Measurements from ENCODE around the gene EMP1.

The EMP1 gene

GRCh38 chr12:13223179-13223804 is 26.8 kb downstream of the EMP1 start:
- Histone ChIP-seq H3K4me3 (ENCODE audit: low read length) (no peak overlapping the region), H3K27ac (ENCODE audit: low read length) (no peak overlapping the region), H3K4me1 (ENCODE audit: control insufficient read depth, insufficient read depth, low read length) (no peaks in the 10 kb centered on the region), H3K9me3 (ENCODE audit: control insufficient read depth, insufficient read depth, low read length) (no peaks in the 10 kb centered on the region; the same call in 1 of the 2 replicates), H3K27me3 (ENCODE audit: control insufficient read depth, insufficient read depth, low read length) (no peaks in the 10 kb centered on the region), H3K36me3 (ENCODE audit: control insufficient read depth, insufficient read depth, low read length) (peaks cover 2% of the 10 kb centered on the region; the same call in 1 of the 2 replicates)
- WGBS (ENCODE audit: insufficient coverage, insufficient read length) = no CpG with 5 or more reads among the region's 5 CpGs
- no peak for DNase-seq (ENCODE audit: low read depth, low spot score)

DNA sequence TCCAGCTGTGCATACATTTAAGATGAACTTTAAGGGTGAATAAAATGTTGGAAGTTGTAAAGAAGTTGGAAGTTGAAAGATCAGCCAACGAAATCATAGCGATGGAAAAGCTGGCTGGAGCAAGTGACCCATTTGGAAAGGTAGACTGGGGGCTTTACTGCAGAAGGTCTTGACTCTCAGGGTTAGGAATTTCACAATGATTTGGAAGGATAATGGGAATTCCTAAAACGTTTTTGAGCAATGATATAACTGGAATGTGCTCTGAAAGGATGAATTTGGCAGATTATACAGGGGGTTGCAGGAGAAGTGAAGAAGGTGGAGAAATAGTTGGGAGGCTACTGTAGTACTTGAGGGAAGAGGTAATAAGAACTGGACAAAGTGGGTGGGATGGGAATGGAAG is 27.4 kb downstream of the EMP1 start:
- Histone ChIP-seq H3K36me3 (ENCODE audit: control insufficient read depth, insufficient read depth, low read length) (peaks cover 2% of the 10 kb centered on the region; the same call in 1 of the 2 replicates), H3K27ac (ENCODE audit: low read length) (no peak overlapping the region), H3K4me3 (ENCODE audit: low read length) (no peak overlapping the region), H3K9me3 (ENCODE audit: control insufficient read depth, insufficient read depth, low read length) (no peaks in the 10 kb centered on the region; the same call in 1 of the 2 replicates), H3K27me3 (ENCODE audit: control insufficient read depth, insufficient read depth, low read length) (no peaks in the 10 kb centered on the region), H3K4me1 (ENCODE audit: control insufficient read depth, insufficient read depth, low read length) (no peaks in the 10 kb centered on the region)
- WGBS (ENCODE audit: insufficient coverage, insufficient read length) = no CpG with 5 or more reads among the region's 3 CpGs
- no peak for DNase-seq (ENCODE audit: low read depth, low spot score)

GRCh38 chr12:13227191-13227590 is 30.7 kb downstream of the EMP1 start:
- DNase-seq (ENCODE audit: low read depth, low spot score) = no peak

DNA sequence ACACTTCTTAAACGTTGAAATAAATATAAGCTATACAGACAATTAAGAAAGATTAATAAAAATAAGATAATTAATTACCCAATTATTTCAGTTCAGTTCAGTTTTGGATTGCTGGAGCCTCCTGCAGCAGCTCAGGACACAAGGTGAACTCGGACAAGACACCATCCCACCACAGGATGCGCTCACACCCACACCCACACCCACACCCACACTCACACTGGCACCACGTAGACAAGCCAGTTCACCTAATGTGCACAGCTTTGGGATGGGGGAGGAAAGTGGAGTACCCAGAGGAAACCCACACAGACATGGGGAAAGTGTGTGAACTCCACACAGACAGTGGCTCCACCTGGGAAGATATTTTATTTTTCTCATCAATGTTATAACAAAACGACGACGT is 32.1 kb downstream of the EMP1 start:
- no peaks in the 10 kb centered on the region for H3K4me1 ChIP-seq (ENCODE audit: control insufficient read depth, insufficient read depth, low read length)
- no peak for DNase-seq (ENCODE audit: low read depth, low spot score)
- H3K4me3 ChIP-seq (ENCODE audit: low read length) = no peak overlapping the region
- H3K27me3 ChIP-seq (ENCODE audit: control insufficient read depth, insufficient read depth, low read length) = no peaks in the 10 kb centered on the region
- H3K36me3 ChIP-seq (ENCODE audit: control insufficient read depth, insufficient read depth, low read length) = no peaks in the 10 kb centered on the region
- no peak overlapping the region for H3K27ac ChIP-seq (ENCODE audit: low read length)
- no CpG with 5 or more reads among the region's 7 CpGs for WGBS (ENCODE audit: insufficient coverage, insufficient read length)
- H3K9me3 ChIP-seq (ENCODE audit: control insufficient read depth, insufficient read depth, low read length) = no peaks in the 10 kb centered on the region

More at GRCh38 chr12:13227191-13227590, 30.7 kb downstream of the EMP1 start:
- no peaks in the 10 kb centered on the region for H3K27me3 ChIP-seq (ENCODE audit: control insufficient read depth, insufficient read depth, low read length)
- no peaks in the 10 kb centered on the region for H3K9me3 ChIP-seq (ENCODE audit: control insufficient read depth, insufficient read depth, low read length)
- H3K36me3 ChIP-seq (ENCODE audit: control insufficient read depth, insufficient read depth, low read length) = peaks cover under 1% of the 10 kb centered on the region; the same call in 1 of the 2 replicates
- no CpG with 5 or more reads among the region's 7 CpGs for WGBS (ENCODE audit: insufficient coverage, insufficient read length)
- H3K4me1 ChIP-seq (ENCODE audit: control insufficient read depth, insufficient read depth, low read length) = no peaks in the 10 kb centered on the region
- H3K27ac ChIP-seq (ENCODE audit: low read length) = no peak overlapping the region
- H3K4me3 ChIP-seq (ENCODE audit: low read length) = no peak overlapping the region

DNA sequence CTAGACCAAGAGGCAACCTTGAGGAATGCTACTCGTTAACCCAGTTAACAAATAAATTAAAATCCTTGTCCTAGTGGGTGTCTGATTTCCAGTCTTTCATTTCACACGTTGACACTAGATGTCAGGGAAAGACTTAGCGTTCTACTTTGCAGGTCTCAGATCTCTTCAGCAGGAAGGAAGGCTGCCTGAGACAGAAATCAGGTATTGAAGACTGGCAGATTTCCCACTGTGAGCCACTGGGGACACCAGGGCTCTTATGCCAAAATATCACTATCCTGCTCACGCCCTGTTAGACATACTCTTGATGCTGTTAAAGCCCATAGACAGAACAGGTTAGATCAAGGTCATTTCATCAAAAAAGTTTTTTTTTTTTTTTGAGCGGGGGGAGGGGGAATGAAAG is 33.0 kb downstream of the EMP1 start:
- DNase-seq (ENCODE audit: low read depth, low spot score) = no peak
- no CpG with 5 or more reads among the region's 5 CpGs for WGBS (ENCODE audit: insufficient coverage, insufficient read length)
- H3K4me1 ChIP-seq (ENCODE audit: control insufficient read depth, insufficient read depth, low read length) = no peaks in the 10 kb centered on the region
- no peaks in the 10 kb centered on the region for H3K9me3 ChIP-seq (ENCODE audit: control insufficient read depth, insufficient read depth, low read length)
- H3K27ac ChIP-seq (ENCODE audit: low read length) = no peak overlapping the region
- H3K27me3 ChIP-seq (ENCODE audit: control insufficient read depth, insufficient read depth, low read length) = no peaks in the 10 kb centered on the region
- H3K36me3 ChIP-seq (ENCODE audit: control insufficient read depth, insufficient read depth, low read length) = no peaks in the 10 kb centered on the region
- H3K4me3 ChIP-seq (ENCODE audit: low read length) = no peak overlapping the region

- Histone ChIP-seq H3K27me3 (ENCODE audit: control insufficient read depth, insufficient read depth, low read length) (no peaks in the 10 kb centered on the region), H3K9me3 (ENCODE audit: control insufficient read depth, insufficient read depth, low read length) (no peaks in the 10 kb centered on the region), H3K4me3 (ENCODE audit: low read length) (no peak overlapping the region), H3K27ac (ENCODE audit: low read length) (no peak overlapping the region), H3K4me1 (ENCODE audit: control insufficient read depth, insufficient read depth, low read length) (no peaks in the 10 kb centered on the region), H3K36me3 (ENCODE audit: control insufficient read depth, insufficient read depth, low read length) (no peaks in the 10 kb centered on the region)
- no peak for DNase-seq (ENCODE audit: low read depth, low spot score)
- WGBS (ENCODE audit: insufficient coverage, insufficient read length) = no CpG with 5 or more reads among the region's 5 CpGs
Measured at GRCh38 chr12:13230500-13230899, 34.0 kb downstream of the EMP1 start.

DNA sequence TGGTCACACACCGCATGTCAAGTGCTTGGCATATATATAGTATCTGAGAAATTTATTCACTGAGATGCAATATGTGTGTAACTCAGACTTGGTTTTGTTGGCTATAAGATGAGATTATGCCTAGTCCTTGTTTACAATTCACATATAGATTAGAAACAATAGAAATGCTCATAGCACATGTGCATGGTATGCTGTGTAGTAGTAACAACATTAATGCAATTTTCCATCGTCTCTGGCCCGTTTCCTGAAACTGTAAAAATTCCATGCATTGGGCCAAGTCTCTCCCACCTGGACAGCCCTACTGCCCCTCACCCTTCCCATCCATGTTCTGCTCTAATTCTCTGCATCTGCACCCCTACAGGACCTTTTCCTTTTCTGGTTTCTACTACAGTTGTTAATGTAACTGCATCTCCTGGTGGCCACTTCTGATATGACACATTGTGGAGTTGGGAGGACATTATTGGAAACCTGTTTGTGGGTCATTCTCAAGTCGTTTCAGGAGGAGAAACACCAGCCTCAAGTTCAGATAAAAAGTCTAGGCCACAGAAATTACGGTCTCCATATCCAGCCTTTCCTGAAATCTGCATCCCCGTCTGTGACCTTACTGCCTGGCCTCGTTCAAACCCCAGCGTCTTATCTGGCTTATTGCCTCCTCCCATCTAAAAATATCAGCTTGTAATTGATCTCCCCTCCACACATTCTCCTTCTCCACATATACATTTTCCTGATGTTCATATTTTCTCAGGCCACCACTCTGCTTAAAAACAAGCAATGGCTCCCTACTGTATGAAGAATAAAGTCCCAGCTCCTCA is 37.5 kb downstream of the EMP1 start:
- peak; percentile 31 for DNase-seq (ENCODE audit: low read depth, low spot score)
- Histone ChIP-seq H3K4me1 (ENCODE audit: control insufficient read depth, insufficient read depth, low read length) (no peaks in the 10 kb centered on the region), H3K27me3 (ENCODE audit: control insufficient read depth, insufficient read depth, low read length) (no peaks in the 10 kb centered on the region), H3K9me3 (ENCODE audit: control insufficient read depth, insufficient read depth, low read length) (no peaks in the 10 kb centered on the region), H3K27ac (ENCODE audit: low read length) (no peak overlapping the region), H3K4me3 (ENCODE audit: low read length) (no peak overlapping the region), H3K36me3 (ENCODE audit: control insufficient read depth, insufficient read depth, low read length) (no peaks in the 10 kb centered on the region)
- WGBS (ENCODE audit: insufficient coverage, insufficient read length) = no CpG with 5 or more reads among the region's 8 CpGs

DNA sequence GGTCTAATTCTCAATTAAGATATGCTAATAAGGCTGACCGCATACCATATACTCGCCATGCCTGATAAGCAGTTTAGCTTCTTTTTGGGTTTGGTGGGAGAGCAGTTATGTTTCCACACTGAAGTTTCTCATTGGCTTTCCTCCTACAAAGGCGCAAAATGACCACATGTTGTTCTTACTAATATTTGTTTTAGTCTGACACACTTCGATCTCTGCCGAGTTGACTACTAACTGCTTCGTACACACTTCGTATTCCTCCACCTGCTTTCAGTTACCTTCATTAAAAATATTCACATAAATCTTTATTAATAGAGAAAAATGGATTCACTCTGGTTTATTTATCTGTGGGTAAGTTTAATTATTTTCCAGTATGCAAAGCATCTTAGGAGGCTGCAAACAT is 41.7 kb downstream of the EMP1 start:
- 100% methylated on average over 3 of the region's 7 CpGs for WGBS (ENCODE audit: insufficient coverage, insufficient read length)
- no peak overlapping the region for H3K4me3 ChIP-seq (ENCODE audit: low read length)

GRCh38 chr12:13241833-13242488 is 45.4 kb downstream of the EMP1 start:
- H3K36me3 ChIP-seq (ENCODE audit: control insufficient read depth, insufficient read depth, low read length) = no peaks in the 10 kb centered on the region
- H3K4me1 ChIP-seq (ENCODE audit: control insufficient read depth, insufficient read depth, low read length) = no peaks in the 10 kb centered on the region
- WGBS (ENCODE audit: insufficient coverage, insufficient read length) = 100% methylated on average over 1 of the region's 2 CpGs
- H3K9me3 ChIP-seq (ENCODE audit: control insufficient read depth, insufficient read depth, low read length) = no peaks in the 10 kb centered on the region
- DNase-seq (ENCODE audit: low read depth, low spot score) = no peak
- H3K27me3 ChIP-seq (ENCODE audit: control insufficient read depth, insufficient read depth, low read length) = no peaks in the 10 kb centered on the region
- H3K27ac ChIP-seq (ENCODE audit: low read length) = no peak overlapping the region
- no peak overlapping the region for H3K4me3 ChIP-seq (ENCODE audit: low read length)

More for the DNA sequence above, 41.7 kb downstream of the EMP1 start:
- DNase-seq (ENCODE audit: low read depth, low spot score) = no peak
- no peaks in the 10 kb centered on the region for H3K27me3 ChIP-seq (ENCODE audit: control insufficient read depth, insufficient read depth, low read length)
- no peaks in the 10 kb centered on the region for H3K36me3 ChIP-seq (ENCODE audit: control insufficient read depth, insufficient read depth, low read length)
- H3K4me1 ChIP-seq (ENCODE audit: control insufficient read depth, insufficient read depth, low read length) = no peaks in the 10 kb centered on the region
- no peak overlapping the region for H3K27ac ChIP-seq (ENCODE audit: low read length)
- H3K9me3 ChIP-seq (ENCODE audit: control insufficient read depth, insufficient read depth, low read length) = no peaks in the 10 kb centered on the region

DNA sequence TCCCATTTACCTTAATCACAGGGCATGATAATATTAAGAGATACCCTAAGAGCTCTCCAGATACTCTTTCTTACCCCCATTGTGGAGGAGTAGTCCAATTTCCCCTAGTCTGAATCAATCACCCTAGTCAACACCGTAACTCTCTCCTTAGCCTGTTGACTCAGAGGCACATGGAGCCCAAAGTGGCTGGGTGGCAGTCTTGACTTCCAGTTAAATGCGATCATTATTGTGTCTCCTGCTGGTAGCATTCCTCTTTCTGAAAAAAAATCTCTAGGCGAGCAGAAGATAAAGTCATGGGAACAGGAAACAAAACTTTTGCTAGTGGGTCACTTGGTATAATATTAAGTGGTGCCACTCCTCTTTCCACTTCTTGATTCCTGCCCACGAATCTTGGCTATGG is 46.4 kb downstream of the EMP1 start:
- Histone ChIP-seq H3K27ac (ENCODE audit: low read length) (no peak overlapping the region), H3K36me3 (ENCODE audit: control insufficient read depth, insufficient read depth, low read length) (no peaks in the 10 kb centered on the region), H3K4me3 (ENCODE audit: low read length) (no peak overlapping the region), H3K9me3 (ENCODE audit: control insufficient read depth, insufficient read depth, low read length) (no peaks in the 10 kb centered on the region), H3K27me3 (ENCODE audit: control insufficient read depth, insufficient read depth, low read length) (no peaks in the 10 kb centered on the region), H3K4me1 (ENCODE audit: control insufficient read depth, insufficient read depth, low read length) (no peaks in the 10 kb centered on the region)
- DNase-seq (ENCODE audit: low read depth, low spot score) = no peak
- no CpG with 5 or more reads among the region's 4 CpGs for WGBS (ENCODE audit: insufficient coverage, insufficient read length)

Data from iPS DF 6.9 (cell line).